Trophoblast cell (in vitro differentiated cells and primary cell): ENCODE data around the gene LTA.

Experiments
- DNase-seq, 2 donors: peaks; one replicate each; pipeline ENCODE4 v3.0.0-alpha.2; 2016
- H2AFZ ChIP-seq: 2 replicates; pipeline ENCODE4 v1.6.1; 2013; ENCODE audit warnings: low read length, moderate library complexity, mild to moderate bottlenecking; ENCODE audit not compliant: insufficient read depth, poor library complexity
- H2AK5ac ChIP-seq: 2 replicates; pipeline ENCODE4 v1.6.1; 2013; ENCODE audit warnings: mild to moderate bottlenecking, low read length
- H2BK120ac ChIP-seq: 2 replicates; pipeline ENCODE4 v1.6.1; 2013; ENCODE audit warnings: low read length, mild to moderate bottlenecking, moderate library complexity; ENCODE audit not compliant: insufficient read depth, poor library complexity
- H2BK12ac ChIP-seq: 2 replicates; pipeline ENCODE4 v1.6.1; 2013; ENCODE audit warnings: mild to moderate bottlenecking, low read length, moderate library complexity
- H2BK5ac ChIP-seq: 2 replicates; pipeline ENCODE4 v1.6.1; 2013; ENCODE audit warnings: low read length, low read depth, moderate library complexity, mild to moderate bottlenecking; ENCODE audit not compliant: poor library complexity
- H3K14ac ChIP-seq: 2 replicates; pipeline ENCODE4 v1.6.1; 2013; ENCODE audit warnings: mild to moderate bottlenecking, low read length
- H3K18ac ChIP-seq: 2 replicates; pipeline ENCODE4 v1.6.1; 2013; ENCODE audit warnings: mild to moderate bottlenecking, low read length
- H3K23ac ChIP-seq: 2 replicates; pipeline ENCODE4 v1.6.1; 2013; ENCODE audit warnings: low read length
- H3K27ac ChIP-seq: 2 replicates; pipeline ENCODE4 v1.5.1; 2013; ENCODE audit warnings: low read depth, mild to moderate bottlenecking, inconsistent platforms, low read length, moderate library complexity
- H3K27me3 ChIP-seq: 2 replicates; pipeline ENCODE4 v1.6.1; 2013; ENCODE audit warnings: inconsistent platforms, mild to moderate bottlenecking, low read length, moderate library complexity; ENCODE audit not compliant: insufficient read depth
- H3K36me3 ChIP-seq, 2 experiments: 1 replicate in 1 of 2; 2 replicates in 1 of 2; pipeline ENCODE4 v1.6.1; 2013; ENCODE audit warnings: low read length in 2 of 2, mild to moderate bottlenecking in 2 of 2, moderate library complexity in 1 of 2; ENCODE audit not compliant: insufficient read depth in 2 of 2, control insufficient read depth in 1 of 2
- H3K4ac ChIP-seq: 2 replicates; pipeline ENCODE4 v1.6.1; 2013; ENCODE audit warnings: low read depth, mild to moderate bottlenecking, low read length, moderate library complexity
- H3K4me1 ChIP-seq, 2 experiments: 1 replicate in 1 of 2; 2 replicates in 1 of 2; pipeline ENCODE4 v1.6.1; 2013; ENCODE audit warnings: low read length in 2 of 2, mild to moderate bottlenecking in 2 of 2, moderate library complexity in 1 of 2; ENCODE audit not compliant: insufficient read depth in 2 of 2, control insufficient read depth in 1 of 2
- H3K4me2 ChIP-seq: 2 replicates; pipeline ENCODE4 v1.6.1; 2013; ENCODE audit warnings: inconsistent platforms, mild to moderate bottlenecking, low read length, moderate library complexity
- H3K4me3 ChIP-seq: 2 replicates; pipeline ENCODE4 v1.5.1; 2013; ENCODE audit warnings: mild to moderate bottlenecking, low read depth, low read length, inconsistent platforms
- H3K79me1 ChIP-seq: one replicate; pipeline ENCODE4 v1.6.1; 2013; ENCODE audit warnings: low read length
- H3K79me2 ChIP-seq: 2 replicates; pipeline ENCODE4 v1.6.1; 2013; ENCODE audit warnings: low read length, mild to moderate bottlenecking; ENCODE audit not compliant: control insufficient read depth, insufficient read depth, poor library complexity
- H3K9ac ChIP-seq: 2 replicates; pipeline ENCODE4 v1.6.1; 2013; ENCODE audit warnings: mild to moderate bottlenecking, low read length
- H3K9me3 ChIP-seq: 2 replicates; pipeline ENCODE4 v1.6.1; 2013; ENCODE audit warnings: low read depth, mild to moderate bottlenecking, control low read depth, inconsistent platforms, low read length; ENCODE audit not compliant: insufficient read depth
- H4K12ac ChIP-seq: 2 replicates; pipeline ENCODE4 v1.6.1; 2013; ENCODE audit warnings: low read depth, mild to moderate bottlenecking, low read length, moderate library complexity
- H4K8ac ChIP-seq: 2 replicates; pipeline ENCODE4 v1.6.1; 2013; ENCODE audit warnings: low read depth, mild to moderate bottlenecking, low read length, moderate library complexity
- H4K91ac ChIP-seq: one replicate; pipeline ENCODE4 v1.6.1; 2013; ENCODE audit warnings: low read depth, mild to moderate bottlenecking, low read length, moderate library complexity
- WGBS: extraction: QIAGEN DNeasy Blood & Tissue Kit; methylation state at CpG from one replicate; pipeline ENCODE4 v1.1.7; 2013; ENCODE audit warnings: missing lambda C conversion rate; ENCODE audit not compliant: insufficient read length, insufficient coverage; ENCODE audit errors: extremely low coverage; 5-methylcytosine and 5-hydroxymethylcytosine counted together

Gene LTA

DNA sequence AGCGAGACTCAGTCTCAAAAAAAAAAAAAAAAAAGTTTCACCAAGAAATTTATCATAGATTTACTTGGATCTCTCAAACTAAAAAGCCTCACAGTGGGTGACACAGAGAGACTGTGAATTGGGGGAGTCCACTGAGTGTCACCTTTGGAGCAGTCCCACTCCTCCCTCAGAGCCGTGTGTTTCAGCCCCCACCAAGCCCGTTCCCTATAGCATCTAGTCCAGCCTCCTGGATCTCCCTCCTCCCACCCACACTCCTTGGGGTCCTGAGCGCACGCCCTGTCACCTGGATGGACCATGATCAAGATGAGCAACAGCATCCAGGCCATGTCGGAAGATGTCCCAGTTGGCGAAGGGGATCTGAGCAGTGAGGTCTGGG is 20.3 kb downstream of the LTA start:
- WGBS, result no CpG with 5 or more reads among the region's 7 CpGs
- no peak overlapping the region for H4K12ac ChIP-seq
- no peaks in the 10 kb centered on the region for H3K79me1 ChIP-seq
- H4K91ac ChIP-seq, result no peak overlapping the region
- no peak overlapping the region for H4K8ac ChIP-seq
- no peak overlapping the region for H3K18ac ChIP-seq
- no peak for DNase-seq
- no peak overlapping the region for H3K4me2 ChIP-seq
- no peak overlapping the region for H3K4ac ChIP-seq
- no peak overlapping the region for H2BK5ac ChIP-seq
- H3K9me3 ChIP-seq, result no peaks in the 10 kb centered on the region
- H3K27ac ChIP-seq, result no peak overlapping the region
- H3K9ac ChIP-seq, result no peak overlapping the region
- H3K36me3 ChIP-seq, result no peaks in the 10 kb centered on the region
- no peak overlapping the region for H2AK5ac ChIP-seq
- H3K4me3 ChIP-seq, result no peak overlapping the region
- no peaks in the 10 kb centered on the region for H3K27me3 ChIP-seq
- H3K4me1 ChIP-seq, result no peaks in the 10 kb centered on the region
- H2BK12ac ChIP-seq, result no peak overlapping the region
- no peak overlapping the region for H2AFZ ChIP-seq
- no peak overlapping the region for H3K14ac ChIP-seq
- no peak overlapping the region for H3K23ac ChIP-seq
- no peak overlapping the region for H2BK120ac ChIP-seq
- H3K79me2 ChIP-seq, result no peaks in the 10 kb centered on the region

GRCh38 chr6:31597006-31597405 is 24.9 kb downstream of the LTA start:
- DNase-seq, result peak in 1 of 2 donors; percentile 37
- H4K91ac ChIP-seq, result no peak overlapping the region
- H2AK5ac ChIP-seq, result no peak overlapping the region
- no peak overlapping the region for H4K8ac ChIP-seq
- H3K4me3 ChIP-seq, result no peak overlapping the region
- no peak overlapping the region for H2AFZ ChIP-seq
- no peaks in the 10 kb centered on the region for H3K9me3 ChIP-seq
- no peak overlapping the region for H2BK120ac ChIP-seq
- no peak overlapping the region for H3K18ac ChIP-seq
- H3K79me2 ChIP-seq, result no peaks in the 10 kb centered on the region
- no peak overlapping the region for H3K14ac ChIP-seq
- no peak overlapping the region for H3K4me2 ChIP-seq
- no peaks in the 10 kb centered on the region for H3K4me1 ChIP-seq
- no peaks in the 10 kb centered on the region for H3K36me3 ChIP-seq
- H4K12ac ChIP-seq, result no peak overlapping the region
- H3K79me1 ChIP-seq, result no peaks in the 10 kb centered on the region
- H2BK12ac ChIP-seq, result no peak overlapping the region
- no peak overlapping the region for H3K9ac ChIP-seq
- H2BK5ac ChIP-seq, result no peak overlapping the region
- no CpG with 5 or more reads among the region's 2 CpGs for WGBS
- no peak overlapping the region for H3K27ac ChIP-seq
- H3K23ac ChIP-seq, result no peak overlapping the region
- no peak overlapping the region for H3K4ac ChIP-seq
- H3K27me3 ChIP-seq, result no peaks in the 10 kb centered on the region

- H3K14ac ChIP-seq, result no peak overlapping the region
- no peaks in the 10 kb centered on the region for H3K9me3 ChIP-seq
- no peak overlapping the region for H4K91ac ChIP-seq
- H3K23ac ChIP-seq, result no peak overlapping the region
- no peaks in the 10 kb centered on the region for H3K4me1 ChIP-seq
- no peak overlapping the region for H2BK5ac ChIP-seq
- H3K4me2 ChIP-seq, result no peak overlapping the region
- H3K27ac ChIP-seq, result no peak overlapping the region
- no peak overlapping the region for H2AK5ac ChIP-seq
- no CpG with 5 or more reads among the region's 1 CpG for WGBS
- H3K18ac ChIP-seq, result no peak overlapping the region
- no peaks in the 10 kb centered on the region for H3K79me2 ChIP-seq
- H3K4ac ChIP-seq, result no peak overlapping the region
- H4K8ac ChIP-seq, result no peak overlapping the region
- H3K79me1 ChIP-seq, result no peaks in the 10 kb centered on the region
- H2AFZ ChIP-seq, result no peak overlapping the region
- no peaks in the 10 kb centered on the region for H3K36me3 ChIP-seq
- DNase-seq, result no peak
- H3K4me3 ChIP-seq, result no peak overlapping the region
- H2BK12ac ChIP-seq, result no peak overlapping the region
- no peak overlapping the region for H2BK120ac ChIP-seq
- no peak overlapping the region for H3K9ac ChIP-seq
- no peaks in the 10 kb centered on the region for H3K27me3 ChIP-seq
- no peak overlapping the region for H4K12ac ChIP-seq
Observed at GRCh38 chr6:31607317-31607716, 35.2 kb downstream of the LTA start.

- H3K27me3 ChIP-seq, result no peaks in the 10 kb centered on the region
- H2AFZ ChIP-seq, result no peak overlapping the region
- no peak overlapping the region for H2AK5ac ChIP-seq
- WGBS, result no CpG with 5 or more reads among the region's 8 CpGs
- no peak overlapping the region for H2BK12ac ChIP-seq
- H3K4me3 ChIP-seq, result no peak overlapping the region
- H3K27ac ChIP-seq, result no peak overlapping the region
- H3K4me2 ChIP-seq, result no peak overlapping the region
- H3K14ac ChIP-seq, result no peak overlapping the region
- no peaks in the 10 kb centered on the region for H3K79me2 ChIP-seq
- no peaks in the 10 kb centered on the region for H3K79me1 ChIP-seq
- no peak overlapping the region for H3K9ac ChIP-seq
- H2BK120ac ChIP-seq, result no peak overlapping the region
- H3K36me3 ChIP-seq, result no peaks in the 10 kb centered on the region
- H3K4ac ChIP-seq, result no peak overlapping the region
- no peak overlapping the region for H4K12ac ChIP-seq
- DNase-seq, result no peak
- H3K23ac ChIP-seq, result no peak overlapping the region
- no peak overlapping the region for H2BK5ac ChIP-seq
- no peak overlapping the region for H3K18ac ChIP-seq
- H4K91ac ChIP-seq, result no peak overlapping the region
- no peaks in the 10 kb centered on the region for H3K9me3 ChIP-seq
- H4K8ac ChIP-seq, result no peak overlapping the region
- H3K4me1 ChIP-seq, result no peaks in the 10 kb centered on the region
Observed at GRCh38 chr6:31609519-31610406, 37.7 kb downstream of the LTA start.
